Inflammatory macrophage treated with lipopolysaccharide for 1 hour (primary cell): ENCODE measurements around the gene HECW1.
A peak's percentile ranks its signal among the peaks of the same experiment; 100 is the strongest.

Experiments
- DNase-seq, 2 donors: peaks; one replicate each; pipeline ENCODE4 v3.0.0-alpha.2; 2020 to 2022

Gene HECW1

GRCh38 chr7:43276547-43276946 lies 164.1 kb downstream of the HECW1 start:
- no peak for DNase-seq

- DNase-seq: no peak
These were observed 165.7 kb downstream of the HECW1 start for GRCh38 chr7:43278088-43278644.

- no peak for DNase-seq
These were observed 168.8 kb downstream of the HECW1 start for GRCh38 chr7:43281268-43281667.

- no peak for DNase-seq
These were observed 171.3 kb downstream of the HECW1 start for GRCh38 chr7:43283706-43284105.

GRCh38 chr7:43289826-43290225 lies 177.4 kb downstream of the HECW1 start:
- DNase-seq: no peak

- no peak for DNase-seq
These were observed 178.5 kb downstream of the HECW1 start for GRCh38 chr7:43290978-43291377.

GRCh38 chr7:43291789-43292188 lies 179.3 kb downstream of the HECW1 start:
- DNase-seq: no peak

GRCh38 chr7:43292384-43292783 lies 179.9 kb downstream of the HECW1 start:
- no peak for DNase-seq

GRCh38 chr7:43294080-43294630 lies 181.7 kb downstream of the HECW1 start:
- DNase-seq: no peak

- no peak for DNase-seq
These were observed 183.0 kb downstream of the HECW1 start for GRCh38 chr7:43295429-43295828.

GRCh38 chr7:43296306-43296705 lies 183.9 kb downstream of the HECW1 start:
- DNase-seq: no peak

- no peak for DNase-seq
These were observed 186.2 kb downstream of the HECW1 start for GRCh38 chr7:43298617-43299016.

GRCh38 chr7:43300121-43300520 lies 187.7 kb downstream of the HECW1 start:
- DNase-seq: no peak

- DNase-seq: no peak
These were observed 189.8 kb downstream of the HECW1 start for GRCh38 chr7:43302211-43302711.

GRCh38 chr7:43302773-43303460 lies 190.5 kb downstream of the HECW1 start:
- no peak for DNase-seq

- peak; percentile 35 to 40 for DNase-seq
These were observed 191.3 kb downstream of the HECW1 start for GRCh38 chr7:43303740-43304241.

- no peak for DNase-seq
These were observed 194.0 kb downstream of the HECW1 start for GRCh38 chr7:43306404-43306803.

GRCh38 chr7:43307522-43307921 lies 195.1 kb downstream of the HECW1 start:
- DNase-seq: no peak

GRCh38 chr7:43308913-43309705 lies 196.7 kb downstream of the HECW1 start:
- no peak for DNase-seq

- DNase-seq: no peak
These were observed 197.2 kb downstream of the HECW1 start for GRCh38 chr7:43309706-43310022.

GRCh38 chr7:43311052-43311451 lies 198.6 kb downstream of the HECW1 start:
- no peak for DNase-seq

GRCh38 chr7:43311694-43312093 lies 199.2 kb downstream of the HECW1 start:
- DNase-seq: no peak

GRCh38 chr7:43313628-43314378 lies 201.4 kb downstream of the HECW1 start:
- no peak for DNase-seq
